NT2/D1 (cell line): Measurements from ENCODE around the gene CA5A.

Experiments used
- SUZ12 ChIP-seq: IDR thresholded peaks from 2 replicates; pipeline ENCODE4 v1.6.1; 2011; ENCODE audit not compliant: insufficient read length, insufficient read depth; ENCODE audit errors: extremely low read depth
- YY1 ChIP-seq: IDR thresholded peaks from 2 replicates; pipeline ENCODE4 v1.6.1; 2011; ENCODE audit not compliant: insufficient read length, insufficient read depth

- no peak for TF ChIP-seq YY1
- no peak for TF ChIP-seq SUZ12
These were observed 56.1 kb downstream of the CA5A start for GRCh38 chr16:87880117-87880696.
